Mucosa of rectum (tissue), 2 donors: Measurements from ENCODE around the gene RCOR3.
A peak's percentile ranks its signal among the peaks of the same experiment; 100 is the strongest.
"Not testable (repeated sequence)": the region's sequence is repeated elsewhere in the genome, so short reads cannot be mapped to it uniquely, and the experiment has no call there.

Source experiments
- H3K27ac ChIP-seq, 2 donors: one replicate each; pipeline ENCODE4 v1.7.0; 2013; ENCODE audit warnings: inconsistent platforms in 2 of 2, low read depth in 2 of 2, low read length in 2 of 2
- H3K27me3 ChIP-seq, 2 donors: one replicate each; pipeline ENCODE4 v1.7.0; 2013; ENCODE audit warnings: low read length in 2 of 2; ENCODE audit not compliant: control insufficient read depth in 2 of 2, insufficient read depth in 2 of 2
- H3K36me3 ChIP-seq, 2 donors: one replicate each; pipeline ENCODE4 v1.7.0; 2013; ENCODE audit warnings: low read length in 2 of 2; ENCODE audit not compliant: control insufficient read depth in 2 of 2, insufficient read depth in 2 of 2
- H3K4me1 ChIP-seq, 2 donors: one replicate each; pipeline ENCODE4 v1.7.0; 2013; ENCODE audit warnings: low read length in 2 of 2, mild to moderate bottlenecking in 1 of 2; ENCODE audit not compliant: control insufficient read depth in 2 of 2, insufficient read depth in 2 of 2
- H3K4me3 ChIP-seq, 2 donors: one replicate each; pipeline ENCODE4 v1.7.0; 2013; ENCODE audit warnings: low read length in 2 of 2
- H3K9ac ChIP-seq, 2 donors: one replicate each; pipeline ENCODE4 v1.7.0; 2013; ENCODE audit warnings: low read length in 2 of 2, low read depth in 1 of 2, mild to moderate bottlenecking in 1 of 2
- H3K9me3 ChIP-seq, 2 donors: one replicate each; pipeline ENCODE4 v1.7.0; 2013; ENCODE audit warnings: low read length in 2 of 2; ENCODE audit not compliant: control insufficient read depth in 2 of 2
- donor health status: healthy.
- donor health status: Normal muscosa, but diverticular disease.

Gene RCOR3

DNA sequence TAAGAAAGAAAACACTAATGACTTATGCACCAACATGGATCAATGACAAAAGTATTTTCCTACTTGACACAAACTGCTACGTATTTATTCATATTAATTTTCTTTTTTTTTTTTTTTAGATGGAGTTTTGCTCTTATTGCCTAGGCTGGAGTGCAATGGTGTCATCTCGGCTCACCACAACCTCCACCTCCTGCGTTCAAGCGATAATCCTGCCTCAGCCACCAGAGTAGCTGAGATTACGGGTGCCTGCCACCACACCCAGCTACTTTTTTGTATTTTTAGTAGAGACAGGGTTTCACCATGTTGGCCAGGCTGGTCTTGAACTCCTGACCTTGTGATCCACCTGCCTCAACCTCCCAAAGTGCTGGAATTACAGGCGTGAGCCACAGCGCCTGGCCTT, 62.5 kb downstream of the RCOR3 start:
- not testable (repeated sequence) for H3K9me3 ChIP-seq, H3K4me1 ChIP-seq, H3K9ac ChIP-seq, H3K36me3 ChIP-seq, H3K27ac ChIP-seq, H3K27me3 ChIP-seq, H3K4me3 ChIP-seq

DNA sequence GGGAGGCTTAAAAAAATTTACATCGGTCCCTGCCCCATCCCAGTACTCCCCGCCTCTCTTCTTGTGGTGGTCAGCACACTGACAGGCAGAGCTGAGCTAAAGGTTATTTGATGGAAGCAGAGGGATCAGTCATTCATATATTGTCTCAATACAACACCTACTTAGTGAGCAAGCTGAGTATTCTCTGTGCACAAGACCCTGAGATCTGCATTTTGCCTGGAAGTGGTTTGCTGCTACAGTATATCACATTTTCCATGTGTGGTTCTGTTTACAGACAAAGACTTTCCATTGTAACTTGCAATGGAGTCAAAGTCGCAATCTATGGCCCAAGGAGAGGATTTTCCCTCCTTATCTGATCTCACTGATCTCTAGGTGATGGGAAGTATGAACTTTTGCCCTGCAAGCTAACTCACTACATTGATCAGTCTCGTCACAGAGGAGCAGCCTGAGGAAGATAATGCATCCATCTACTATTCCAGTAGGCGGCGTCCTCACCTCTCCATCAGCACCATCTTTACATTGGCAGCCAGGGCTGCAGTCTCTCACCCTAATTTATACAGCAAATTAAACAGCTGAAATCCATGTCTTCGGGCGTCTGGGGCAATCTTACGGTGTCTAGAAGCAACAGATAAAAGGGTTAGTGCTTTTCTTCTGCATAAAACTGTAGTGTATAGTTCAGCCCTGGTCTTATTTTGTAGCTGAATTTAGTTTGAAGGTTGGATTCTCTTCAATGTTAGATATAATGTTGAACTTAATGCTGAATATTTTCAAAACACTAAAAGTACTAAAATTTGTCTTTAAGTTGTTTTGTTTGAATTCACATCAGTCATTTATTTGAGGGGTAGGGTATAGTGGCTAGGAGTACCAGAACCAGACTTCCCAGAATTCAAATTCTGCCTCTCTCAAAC, 64.2 kb downstream of the RCOR3 start:
- no peaks in the 10 kb centered on the region for H3K36me3 ChIP-seq
- no peaks in the 10 kb centered on the region for H3K27me3 ChIP-seq
- no peak overlapping the region for H3K4me3 ChIP-seq
- H3K4me1 ChIP-seq: peaks cover 14 to 19% of the 10 kb centered on the region in 2 donors
- H3K27ac ChIP-seq: no peak overlapping the region
- no peak overlapping the region for H3K9ac ChIP-seq
- H3K9me3 ChIP-seq: no peaks in the 10 kb centered on the region

DNA sequence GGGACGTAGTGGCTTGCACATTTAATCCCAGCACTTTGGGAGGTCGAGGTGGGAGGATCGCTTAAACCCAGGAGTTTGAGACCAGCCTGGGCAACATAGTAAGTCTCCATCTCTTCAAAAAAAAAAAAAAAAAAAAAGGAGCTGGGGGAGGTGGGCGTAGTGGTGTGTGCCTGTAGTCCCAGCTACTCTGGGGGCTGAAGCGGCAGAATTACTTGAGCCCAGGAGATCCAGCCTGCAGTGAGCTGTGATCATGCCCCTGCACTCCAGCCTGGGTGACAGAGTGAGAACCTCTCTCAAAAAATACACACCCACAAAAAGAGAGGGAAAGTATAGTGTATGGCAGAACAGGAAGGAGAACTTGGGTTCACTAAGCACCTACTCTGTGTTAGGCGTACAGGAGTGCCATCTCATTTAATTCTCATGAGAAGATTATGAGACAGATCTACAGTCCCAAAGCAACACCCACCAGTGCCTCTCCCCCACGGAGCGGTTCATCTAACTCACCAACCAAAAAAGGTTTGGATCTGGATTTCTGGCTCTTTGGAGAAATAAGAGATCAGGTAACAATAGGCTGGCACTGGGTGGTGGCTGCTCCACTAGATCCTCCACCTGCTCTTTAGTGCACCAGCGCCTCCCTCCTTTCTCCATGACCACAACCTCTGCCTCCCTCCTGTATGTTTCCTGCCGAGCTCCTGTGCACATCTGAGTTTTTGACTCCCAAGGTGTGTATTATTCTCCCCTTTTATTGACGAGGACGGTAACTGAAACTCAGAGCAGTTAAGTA, 66.0 kb downstream of the RCOR3 start:
- Histone ChIP-seq H3K4me1 (peaks cover 29 to 35% of the 10 kb centered on the region in 2 donors), H3K4me3 (no peak overlapping the region), H3K36me3 (no peaks in the 10 kb centered on the region), H3K27me3 (no peaks in the 10 kb centered on the region), H3K9me3 (no peaks in the 10 kb centered on the region), H3K9ac (no peak overlapping the region), H3K27ac (no peak overlapping the region)

DNA sequence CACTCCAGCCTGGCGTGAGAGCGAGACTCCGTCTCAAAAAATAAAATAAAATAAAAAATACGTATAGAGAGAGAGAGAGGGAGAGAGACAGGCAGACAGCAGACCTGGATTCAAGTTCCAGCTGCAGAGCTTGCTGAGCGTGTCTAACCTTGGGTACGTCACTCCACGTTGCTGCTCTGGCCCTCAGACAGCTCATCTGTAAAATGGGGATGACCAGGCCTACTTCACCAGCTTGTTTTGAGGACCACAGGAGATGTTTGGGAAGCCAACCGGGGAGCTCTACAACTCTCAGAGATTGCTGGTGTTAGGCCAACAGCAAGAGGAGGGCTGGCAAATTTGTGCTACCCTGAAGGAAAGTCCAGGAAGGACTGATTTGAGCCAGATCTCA, 67.0 kb downstream of the RCOR3 start:
- Histone ChIP-seq H3K27me3 (no peaks in the 10 kb centered on the region), H3K36me3 (peaks cover 0 to 3% of the 10 kb centered on the region in 2 donors), H3K4me1 (peaks cover 33 to 40% of the 10 kb centered on the region in 2 donors), H3K27ac (peak overlapping the region; percentile 71 to 80), H3K9ac (peak overlapping the region; percentile 57 to 85), H3K4me3 (peak overlapping the region; percentile 88 to 89), H3K9me3 (no peaks in the 10 kb centered on the region)

DNA sequence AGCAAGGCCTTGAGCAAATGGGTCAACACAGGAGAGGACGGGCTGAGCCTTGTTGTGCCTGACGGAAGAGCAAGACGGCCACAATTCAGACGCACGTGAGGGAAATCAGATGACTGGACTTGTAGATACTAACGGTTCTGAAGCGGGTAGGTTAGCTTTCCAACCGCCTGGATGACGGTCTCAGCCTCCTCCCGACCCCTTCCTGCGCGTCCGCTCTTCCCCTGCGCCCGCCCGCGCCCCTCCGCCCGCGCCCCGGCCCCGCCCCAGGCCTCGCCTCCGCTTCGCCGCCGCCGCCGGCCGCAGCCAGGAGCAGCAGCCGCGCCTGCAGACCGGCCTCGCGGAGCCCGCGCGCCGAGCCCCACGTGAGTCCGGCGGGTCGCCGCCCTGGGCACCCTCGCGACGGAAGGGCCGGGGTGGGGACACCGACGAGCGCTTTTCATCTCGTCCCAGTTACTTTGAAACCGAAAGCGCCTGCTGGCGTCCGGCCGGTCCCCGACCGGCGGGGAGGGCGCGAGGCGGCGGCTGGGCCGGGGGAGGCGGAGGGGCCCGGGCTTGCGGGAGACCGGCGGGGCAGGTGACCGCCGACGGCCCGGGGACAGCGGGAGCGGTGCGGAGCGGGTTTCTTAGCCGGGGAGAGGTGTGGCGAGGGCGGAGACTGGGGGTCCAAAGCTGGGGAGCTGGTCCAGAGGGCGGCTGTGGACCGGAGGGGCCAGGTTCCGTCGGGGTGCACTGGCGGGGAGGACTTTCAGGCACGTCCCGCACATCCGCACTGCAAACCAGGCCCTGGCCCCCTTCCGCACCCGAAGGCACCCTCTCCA, 67.6 kb downstream of the RCOR3 start, which contains the start of gene TRAF5:
Gene TRAF5 (plus strand): TSS at position 306 of the 818 bp plus-strand sequence. CDS start 26,407 bp downstream, outside the sequence.
- Histone ChIP-seq H3K9ac (peak within 1 kb of the TSS; percentile 76 to 85), H3K27me3 (no peaks in the 10 kb centered on the region), H3K36me3 (peaks cover 0 to 3% of the 10 kb centered on the region in 2 donors), H3K9me3 (no peaks in the 10 kb centered on the region), H3K4me3 (peak within 1 kb of the TSS; percentile 88 to 89), H3K4me1 (peaks cover 33 to 40% of the 10 kb centered on the region in 2 donors), H3K27ac (peak within 1 kb of the TSS; percentile 80 to 84)

DNA sequence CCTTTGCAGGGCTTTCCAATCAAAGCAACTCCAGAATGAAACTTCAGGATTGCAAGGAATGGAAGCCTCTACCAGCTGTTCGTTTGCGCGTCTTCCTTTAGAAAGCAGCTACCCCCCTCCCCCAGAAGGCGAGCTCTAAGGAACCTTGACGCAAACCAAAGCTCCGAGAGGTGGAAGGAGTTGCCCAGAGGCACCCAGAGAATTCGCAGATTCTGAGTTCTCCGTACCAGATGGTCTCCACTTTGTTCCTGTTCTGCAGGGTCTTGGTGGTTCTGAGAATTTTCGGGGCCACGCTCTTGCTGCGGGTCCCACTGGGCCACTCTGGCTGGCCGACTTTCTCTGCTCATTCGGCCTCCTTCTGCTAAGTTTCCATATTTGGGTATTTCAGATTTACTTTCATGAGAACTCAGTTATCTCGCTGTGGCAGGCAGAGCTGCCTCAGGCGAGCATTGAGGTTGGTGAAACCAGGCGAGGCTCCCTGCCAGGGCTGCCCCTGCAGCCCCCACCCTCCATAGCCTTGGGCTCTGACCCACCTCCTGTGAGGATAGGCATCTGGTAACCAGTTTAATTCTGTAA, 68.3 kb downstream of the RCOR3 start:
- no peaks in the 10 kb centered on the region for H3K9me3 ChIP-seq
- peaks cover 0 to 3% of the 10 kb centered on the region in 2 donors for H3K36me3 ChIP-seq
- H3K4me1 ChIP-seq: peaks cover 38 to 47% of the 10 kb centered on the region in 2 donors
- H3K4me3 ChIP-seq: peak overlapping the region; percentile 88 to 89
- H3K27ac ChIP-seq: peak overlapping the region; percentile 80 to 84
- no peaks in the 10 kb centered on the region for H3K27me3 ChIP-seq
- peak overlapping the region; percentile 76 to 85 for H3K9ac ChIP-seq

DNA sequence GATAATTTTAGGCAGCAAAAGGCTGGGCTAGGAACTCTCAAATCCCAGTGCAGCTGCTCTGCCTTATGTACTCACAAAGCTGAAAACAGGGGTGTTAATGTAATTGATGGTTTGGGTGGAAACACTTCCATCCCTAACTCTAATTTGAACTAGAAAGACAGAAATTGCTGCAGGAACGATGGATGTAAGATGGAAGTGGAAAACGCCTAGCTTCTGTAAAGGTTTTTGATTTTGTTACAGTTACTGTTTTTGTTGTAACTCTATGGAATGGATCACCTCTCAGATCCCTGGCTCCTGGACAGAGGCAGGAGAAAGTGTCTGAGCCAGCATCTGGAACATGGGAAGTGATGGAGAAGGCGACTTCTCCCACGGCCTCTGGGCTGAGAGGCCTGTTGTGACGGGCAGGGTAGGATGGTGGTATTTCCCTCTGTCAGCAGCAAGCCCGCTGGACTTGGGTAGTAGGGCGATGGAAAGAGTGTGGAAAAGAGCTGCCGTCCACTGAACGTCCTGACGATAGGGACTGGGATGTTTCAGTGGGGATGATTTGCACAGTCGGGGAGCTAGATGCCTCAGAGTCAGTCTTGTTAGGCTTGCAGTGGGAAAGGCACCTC, 69.0 kb downstream of the RCOR3 start:
- Histone ChIP-seq H3K9me3 (no peaks in the 10 kb centered on the region), H3K36me3 (peaks cover 0 to 3% of the 10 kb centered on the region in 2 donors), H3K27me3 (no peaks in the 10 kb centered on the region), H3K9ac (peak overlapping the region; percentile 15 to 85), H3K27ac (peak overlapping the region; percentile 80 to 84), H3K4me3 (peak overlapping the region; percentile 41 to 88), H3K4me1 (peaks cover 38 to 49% of the 10 kb centered on the region in 2 donors)

DNA sequence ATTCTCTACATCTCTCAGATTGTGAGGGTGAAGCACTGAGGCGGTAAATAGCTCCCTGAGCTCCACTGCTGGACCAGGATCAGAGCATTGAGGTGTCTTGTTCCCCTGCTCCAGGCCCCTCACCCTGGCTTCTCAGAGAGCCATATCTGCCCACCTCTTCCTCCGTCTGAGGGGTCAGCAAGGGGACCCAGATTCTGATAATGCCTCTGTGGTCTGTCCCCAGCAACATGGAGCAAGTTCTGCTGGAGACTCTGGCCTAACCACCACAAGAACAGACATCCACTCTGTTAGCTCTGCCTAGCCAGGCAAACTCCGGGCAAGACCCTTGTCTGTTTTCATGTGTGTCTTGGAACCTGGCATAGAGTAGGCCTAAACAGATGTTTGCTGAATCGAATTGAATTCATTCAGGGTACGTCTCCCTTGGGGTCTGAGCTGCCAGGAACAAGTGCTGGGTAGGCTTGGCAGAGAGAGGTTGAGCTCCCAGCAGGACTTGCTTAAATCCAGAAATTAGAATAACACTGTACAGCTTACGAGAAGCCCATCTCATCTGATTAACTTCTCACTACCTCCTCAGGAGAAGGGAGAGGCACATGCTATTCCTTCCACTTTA, 69.8 kb downstream of the RCOR3 start:
- peaks cover 0 to 3% of the 10 kb centered on the region in 2 donors for H3K36me3 ChIP-seq
- H3K27ac ChIP-seq: peak overlapping the region in 1 of 2 donors; percentile 46
- H3K27me3 ChIP-seq: no peaks in the 10 kb centered on the region
- peak overlapping the region; percentile 28 to 85 for H3K9ac ChIP-seq
- no peaks in the 10 kb centered on the region for H3K9me3 ChIP-seq
- H3K4me3 ChIP-seq: peak overlapping the region; percentile 41 to 88
- H3K4me1 ChIP-seq: peaks cover 44 to 50% of the 10 kb centered on the region in 2 donors

DNA sequence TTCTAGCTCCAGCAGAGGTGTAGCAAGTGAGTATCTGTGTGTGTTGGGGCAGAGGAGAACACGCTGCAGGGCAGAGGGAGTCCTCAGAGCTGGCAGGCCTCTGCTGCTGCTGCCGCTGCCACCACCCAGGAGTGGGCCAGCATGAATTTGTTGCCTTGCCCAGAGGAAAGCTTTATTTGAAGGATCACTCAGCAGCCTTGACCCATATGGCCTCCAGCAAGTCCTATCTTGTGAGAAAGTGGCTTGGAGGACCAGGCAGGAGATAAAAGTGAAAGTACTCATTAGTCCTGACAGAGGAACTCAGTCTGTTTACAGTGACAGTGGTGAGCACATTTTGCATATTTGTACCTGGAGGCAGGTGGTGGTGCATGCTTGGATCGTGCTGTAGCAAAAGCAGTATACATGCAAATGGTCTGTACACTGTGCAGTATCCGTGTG, 70.6 kb downstream of the RCOR3 start:
- Histone ChIP-seq H3K9me3 (no peaks in the 10 kb centered on the region), H3K9ac (peak overlapping the region; percentile 28 to 85), H3K4me3 (peak overlapping the region in 1 of 2 donors; percentile 52), H3K36me3 (peaks cover 0 to 3% of the 10 kb centered on the region in 2 donors), H3K27ac (peak overlapping the region in 1 of 2 donors; percentile 46), H3K4me1 (peaks cover 50 to 55% of the 10 kb centered on the region in 2 donors), H3K27me3 (no peaks in the 10 kb centered on the region)
